GM21723 (cell line): ENCODE measurements around the gene ATP11A.
"Not testable (repeated sequence)": the region's sequence is repeated elsewhere in the genome, so short reads cannot be mapped to it uniquely, and the experiment has no call there.

Experiments used
- ATAC-seq: cut with Tn5 transposase; IDR thresholded peaks from one replicate; pipeline ENCODE4 v1.9.1; 2021; ENCODE audit warnings: mild to moderate bottlenecking, moderate library complexity; ENCODE audit not compliant: unreplicated experiment

The ATP11A gene

GRCh38 chr13:112772929-112773328 lies 83.1 kb downstream of the ATP11A start:
- no peak for ATAC-seq

- no peak for ATAC-seq
Observed at GRCh38 chr13:112773601-112774447, 84.0 kb downstream of the ATP11A start.

GRCh38 chr13:112774448-112774792 lies 84.6 kb downstream of the ATP11A start:
- ATAC-seq = no peak

GRCh38 chr13:112774829-112775565 lies 85.2 kb downstream of the ATP11A start:
- ATAC-seq = no peak

- ATAC-seq = no peak
Observed at GRCh38 chr13:112775791-112776279, 86.0 kb downstream of the ATP11A start.

- no peak for ATAC-seq
Observed at GRCh38 chr13:112776354-112776753, 86.5 kb downstream of the ATP11A start.

GRCh38 chr13:112776971-112777370 lies 87.1 kb downstream of the ATP11A start:
- ATAC-seq = no peak

- no peak for ATAC-seq
Observed at GRCh38 chr13:112777637-112778406, 88.0 kb downstream of the ATP11A start.

GRCh38 chr13:112779856-112780604 lies 90.2 kb downstream of the ATP11A start:
- no peak for ATAC-seq

- ATAC-seq = no peak
Observed at GRCh38 chr13:112781287-112781686, 91.4 kb downstream of the ATP11A start.

GRCh38 chr13:112781881-112782361 lies 92.1 kb downstream of the ATP11A start:
- ATAC-seq = no peak

GRCh38 chr13:112782429-112783010 lies 92.7 kb downstream of the ATP11A start:
- ATAC-seq = no peak

GRCh38 chr13:112783135-112783977 lies 93.5 kb downstream of the ATP11A start:
- no peak for ATAC-seq

GRCh38 chr13:112783978-112784371 lies 94.1 kb downstream of the ATP11A start:
- no peak for ATAC-seq

- ATAC-seq = no peak
Observed at GRCh38 chr13:112784811-112785482, 95.1 kb downstream of the ATP11A start.

- no peak for ATAC-seq
Observed at GRCh38 chr13:112785483-112785856, 95.6 kb downstream of the ATP11A start.

- not testable (repeated sequence) for ATAC-seq
Observed at GRCh38 chr13:112786810-112787209, 97.0 kb downstream of the ATP11A start.

- ATAC-seq = no peak
Observed at GRCh38 chr13:112790735-112791641, 101.2 kb downstream of the ATP11A start.
